ENCODE data around the gene VPS13C. TPM values are rescaled to one million over a fixed set of nuclear protein-coding genes. Genes with fewer than 3 reads are reported as not detected.

Gene VPS13C
- total RNA-seq, 1 donor from 2014 or later = 87.1 TPM

DNA sequence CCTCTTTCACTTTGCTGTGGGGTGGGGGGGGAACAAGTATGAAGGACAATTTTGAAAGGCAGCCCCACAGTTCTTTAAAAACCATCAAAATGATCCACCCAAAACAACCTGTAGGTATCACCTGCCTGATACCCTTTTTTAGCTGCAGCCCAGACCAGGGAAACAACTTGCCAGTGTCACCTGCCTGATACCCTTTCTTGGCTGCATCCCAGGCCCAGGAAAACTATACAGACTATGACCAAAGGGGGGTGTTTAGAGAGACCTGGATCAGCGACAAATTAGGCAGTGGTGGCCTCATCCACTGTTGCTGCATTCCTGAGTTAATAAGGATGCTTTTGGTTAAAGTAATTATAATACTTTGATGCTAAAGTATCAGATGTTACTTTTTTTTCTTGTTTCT lies 122.0 kb downstream of the VPS13C start:
- ATAC-seq (no peak), DNase-seq (no peak)
- Histone ChIP-seq H3K4me1 (no peaks in the 10 kb centered on the region), H3K27me3 (no peaks in the 10 kb centered on the region), H3K36me3 (peaks cover 46% of the 10 kb centered on the region), H3K4me3 (no peak overlapping the region), H3K27ac (no peak overlapping the region), H3K9me3 (no peaks in the 10 kb centered on the region)
- intact Hi-C loops (cut with DNase I) = no loop called here
- TF ChIP-seq, protein P1, sequence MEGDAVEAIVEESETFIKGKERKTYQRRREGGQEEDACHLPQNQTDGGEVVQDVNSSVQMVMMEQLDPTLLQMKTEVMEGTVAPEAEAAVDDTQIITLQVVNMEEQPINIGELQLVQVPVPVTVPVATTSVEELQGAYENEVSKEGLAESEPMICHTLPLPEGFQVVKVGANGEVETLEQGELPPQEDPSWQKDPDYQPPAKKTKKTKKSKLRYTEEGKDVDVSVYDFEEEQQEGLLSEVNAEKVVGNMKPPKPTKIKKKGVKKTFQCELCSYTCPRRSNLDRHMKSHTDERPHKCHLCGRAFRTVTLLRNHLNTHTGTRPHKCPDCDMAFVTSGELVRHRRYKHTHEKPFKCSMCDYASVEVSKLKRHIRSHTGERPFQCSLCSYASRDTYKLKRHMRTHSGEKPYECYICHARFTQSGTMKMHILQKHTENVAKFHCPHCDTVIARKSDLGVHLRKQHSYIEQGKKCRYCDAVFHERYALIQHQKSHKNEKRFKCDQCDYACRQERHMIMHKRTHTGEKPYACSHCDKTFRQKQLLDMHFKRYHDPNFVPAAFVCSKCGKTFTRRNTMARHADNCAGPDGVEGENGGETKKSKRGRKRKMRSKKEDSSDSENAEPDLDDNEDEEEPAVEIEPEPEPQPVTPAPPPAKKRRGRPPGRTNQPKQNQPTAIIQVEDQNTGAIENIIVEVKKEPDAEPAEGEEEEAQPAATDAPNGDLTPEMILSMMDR (IDR thresholded peaks at IDR 0.05) = no peak

- ATAC-seq (no peak), DNase-seq (no peak)
- intact Hi-C loops (cut with DNase I) = no loop called here
- Histone ChIP-seq H3K4me3 (no peak overlapping the region), H3K4me1 (no peaks in the 10 kb centered on the region), H3K27me3 (no peaks in the 10 kb centered on the region), H3K36me3 (peaks cover 47% of the 10 kb centered on the region), H3K9me3 (no peaks in the 10 kb centered on the region), H3K27ac (no peak overlapping the region)
- TF ChIP-seq, protein P1 (IDR thresholded peaks at IDR 0.05) = no peak
These were observed 123.6 kb downstream of the VPS13C start for GRCh38 chr15:61936528-61937195.

DNA sequence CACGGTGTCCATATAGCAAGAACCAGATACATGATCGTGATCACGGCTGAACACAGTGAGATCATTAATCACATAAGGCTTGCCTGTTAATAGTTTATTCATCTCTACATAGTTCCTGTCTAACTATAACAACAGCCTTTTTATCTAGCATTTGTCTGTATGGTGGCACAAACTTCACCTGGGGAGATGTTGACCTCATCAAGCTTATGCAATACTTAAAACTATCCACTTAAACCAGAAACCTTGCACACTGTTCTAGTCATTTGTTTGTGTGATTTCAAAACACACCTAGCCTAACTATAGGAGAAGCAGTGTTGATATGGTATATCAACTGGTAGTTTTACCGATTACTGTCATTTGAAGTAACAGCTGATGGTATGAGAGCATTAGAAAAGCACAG lies 124.8 kb downstream of the VPS13C start:
- H3K27ac ChIP-seq = no peak overlapping the region
- H3K36me3 ChIP-seq = peaks cover 51% of the 10 kb centered on the region
- H3K27me3 ChIP-seq = no peaks in the 10 kb centered on the region
- H3K4me1 ChIP-seq = no peaks in the 10 kb centered on the region
- H3K4me3 ChIP-seq = no peak overlapping the region
- H3K9me3 ChIP-seq = no peaks in the 10 kb centered on the region
- intact Hi-C loops (cut with DNase I) = no loop called here
- ATAC-seq (no peak), DNase-seq (no peak)
- TF ChIP-seq, protein P1 (IDR thresholded peaks at IDR 0.05) = no peak

- no peaks in the 10 kb centered on the region for H3K27me3 ChIP-seq
- no peak overlapping the region for H3K27ac ChIP-seq
- H3K36me3 ChIP-seq = peaks cover 65% of the 10 kb centered on the region
- no peak overlapping the region for H3K4me3 ChIP-seq
- H3K9me3 ChIP-seq = no peaks in the 10 kb centered on the region
- TF ChIP-seq, protein P1 (IDR thresholded peaks at IDR 0.05) = no peak
- ATAC-seq (no peak), DNase-seq (no peak)
- intact Hi-C loops (cut with DNase I) = no loop called here
- H3K4me1 ChIP-seq = no peaks in the 10 kb centered on the region
These were observed 130.8 kb downstream of the VPS13C start for GRCh38 chr15:61929452-61929851.

DNA sequence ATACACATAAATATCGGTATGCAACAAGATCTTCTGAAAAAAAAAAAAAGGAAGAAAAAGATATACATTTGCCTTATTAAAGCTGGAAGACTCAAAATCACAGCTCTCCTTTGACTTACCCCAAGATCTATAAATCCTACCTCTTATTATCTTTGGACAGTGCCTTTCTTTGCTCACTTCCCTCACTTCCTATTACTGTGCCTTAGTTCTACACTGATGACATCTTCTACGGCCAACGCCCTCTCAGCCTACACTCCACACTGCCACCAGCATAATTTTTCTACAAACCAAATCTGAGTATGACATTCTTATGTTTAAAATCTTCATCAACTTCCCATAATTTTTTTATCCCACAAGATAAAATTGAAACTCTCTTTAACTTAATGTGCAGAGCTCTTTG lies 137.1 kb downstream of the VPS13C start:
- H3K36me3 ChIP-seq = peaks cover 76% of the 10 kb centered on the region
- H3K4me1 ChIP-seq = no peaks in the 10 kb centered on the region
- intact Hi-C loops (cut with DNase I) = no loop called here

More for the DNA sequence above, 137.1 kb downstream of the VPS13C start:
- TF ChIP-seq, protein P1 (IDR thresholded peaks at IDR 0.05) = no peak
- ATAC-seq (no peak), DNase-seq (no peak)
- Histone ChIP-seq H3K27ac (no peak overlapping the region), H3K4me3 (no peak overlapping the region), H3K27me3 (no peaks in the 10 kb centered on the region), H3K9me3 (no peaks in the 10 kb centered on the region)
